GM06990 (cell line): ENCODE results near the gene BCL11B.
"Not testable (repeated sequence)": the region's sequence is repeated elsewhere in the genome, so short reads cannot be mapped to it uniquely, and the experiment has no call there.

Experiments
- DNase-seq: peaks from one replicate; pipeline ENCODE4 v3.0.0-alpha.2; 2011; ENCODE audit not compliant: insufficient read length; ENCODE audit errors: extremely low read depth
- H3K27me3 ChIP-seq: replicated peaks from 2 replicates; pipeline ENCODE4 v1.6.0; 2011; ENCODE audit warnings: low read length; ENCODE audit not compliant: control insufficient read depth, insufficient read depth
- H3K36me3 ChIP-seq: 2 replicates; pipeline ENCODE4 v1.5.1; 2011; ENCODE audit warnings: low read length; ENCODE audit not compliant: control insufficient read depth, insufficient read depth
- H3K4me3 ChIP-seq: replicated peaks from 2 replicates; pipeline ENCODE4 v1.5.1; 2011; ENCODE audit warnings: low read depth, mild to moderate bottlenecking, control low read depth, low read length
- TF ChIP-seq, protein P1 (sequence below): IDR thresholded peaks from 2 replicates; pipeline ENCODE4 v1.5.1; 2011; ENCODE audit warnings: low read length, control low read depth, mild to moderate bottlenecking, inconsistent platforms; ENCODE audit not compliant: insufficient read depth, poor library complexity, severe bottlenecking

Gene BCL11B

DNA sequence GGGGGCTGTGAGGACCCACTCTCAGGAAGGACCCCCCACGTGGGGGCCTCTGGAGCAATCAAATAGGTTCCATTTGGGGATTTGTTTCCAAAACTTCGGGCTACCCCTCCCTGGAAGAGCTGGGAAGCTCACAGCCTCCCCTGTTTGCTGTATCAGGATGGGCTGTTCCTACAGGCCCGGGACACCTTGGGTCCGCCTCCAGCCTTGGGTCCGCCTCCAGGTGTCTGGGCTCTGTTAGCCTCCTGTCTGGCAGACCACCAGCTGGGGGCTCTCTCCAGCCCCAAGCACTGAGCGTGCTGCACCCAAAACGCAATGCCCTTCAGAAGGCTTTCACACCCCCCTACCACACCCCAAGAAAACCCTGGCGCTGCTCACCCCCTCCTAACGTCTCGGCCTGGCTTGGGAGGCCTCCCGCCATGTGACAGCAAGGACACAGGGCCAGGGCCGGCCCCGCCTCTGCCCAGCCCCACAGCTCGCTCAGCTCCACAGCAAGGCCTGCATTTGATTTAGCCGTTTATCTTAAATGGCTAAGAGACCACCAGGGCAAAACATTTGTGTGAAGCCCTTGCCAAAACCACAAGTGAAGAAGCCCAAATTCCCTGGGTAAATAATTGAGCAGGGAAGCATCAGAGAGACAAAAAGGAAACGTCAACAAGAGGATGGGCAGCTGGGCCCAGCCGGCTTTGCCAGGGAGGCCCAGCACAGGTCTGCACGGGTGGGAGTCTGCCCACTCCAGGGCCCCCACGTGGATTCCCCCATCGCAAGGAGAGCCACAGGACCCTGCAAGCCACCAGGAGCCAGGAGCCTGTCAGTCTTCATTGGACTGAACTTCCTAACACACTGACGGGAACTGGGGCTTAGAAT is 39.9 kb downstream of the BCL11B start:
- H3K36me3 ChIP-seq = no peaks in the 10 kb centered on the region
- DNase-seq = no peak
- TF ChIP-seq, protein P1, sequence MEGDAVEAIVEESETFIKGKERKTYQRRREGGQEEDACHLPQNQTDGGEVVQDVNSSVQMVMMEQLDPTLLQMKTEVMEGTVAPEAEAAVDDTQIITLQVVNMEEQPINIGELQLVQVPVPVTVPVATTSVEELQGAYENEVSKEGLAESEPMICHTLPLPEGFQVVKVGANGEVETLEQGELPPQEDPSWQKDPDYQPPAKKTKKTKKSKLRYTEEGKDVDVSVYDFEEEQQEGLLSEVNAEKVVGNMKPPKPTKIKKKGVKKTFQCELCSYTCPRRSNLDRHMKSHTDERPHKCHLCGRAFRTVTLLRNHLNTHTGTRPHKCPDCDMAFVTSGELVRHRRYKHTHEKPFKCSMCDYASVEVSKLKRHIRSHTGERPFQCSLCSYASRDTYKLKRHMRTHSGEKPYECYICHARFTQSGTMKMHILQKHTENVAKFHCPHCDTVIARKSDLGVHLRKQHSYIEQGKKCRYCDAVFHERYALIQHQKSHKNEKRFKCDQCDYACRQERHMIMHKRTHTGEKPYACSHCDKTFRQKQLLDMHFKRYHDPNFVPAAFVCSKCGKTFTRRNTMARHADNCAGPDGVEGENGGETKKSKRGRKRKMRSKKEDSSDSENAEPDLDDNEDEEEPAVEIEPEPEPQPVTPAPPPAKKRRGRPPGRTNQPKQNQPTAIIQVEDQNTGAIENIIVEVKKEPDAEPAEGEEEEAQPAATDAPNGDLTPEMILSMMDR = no peak

DNA sequence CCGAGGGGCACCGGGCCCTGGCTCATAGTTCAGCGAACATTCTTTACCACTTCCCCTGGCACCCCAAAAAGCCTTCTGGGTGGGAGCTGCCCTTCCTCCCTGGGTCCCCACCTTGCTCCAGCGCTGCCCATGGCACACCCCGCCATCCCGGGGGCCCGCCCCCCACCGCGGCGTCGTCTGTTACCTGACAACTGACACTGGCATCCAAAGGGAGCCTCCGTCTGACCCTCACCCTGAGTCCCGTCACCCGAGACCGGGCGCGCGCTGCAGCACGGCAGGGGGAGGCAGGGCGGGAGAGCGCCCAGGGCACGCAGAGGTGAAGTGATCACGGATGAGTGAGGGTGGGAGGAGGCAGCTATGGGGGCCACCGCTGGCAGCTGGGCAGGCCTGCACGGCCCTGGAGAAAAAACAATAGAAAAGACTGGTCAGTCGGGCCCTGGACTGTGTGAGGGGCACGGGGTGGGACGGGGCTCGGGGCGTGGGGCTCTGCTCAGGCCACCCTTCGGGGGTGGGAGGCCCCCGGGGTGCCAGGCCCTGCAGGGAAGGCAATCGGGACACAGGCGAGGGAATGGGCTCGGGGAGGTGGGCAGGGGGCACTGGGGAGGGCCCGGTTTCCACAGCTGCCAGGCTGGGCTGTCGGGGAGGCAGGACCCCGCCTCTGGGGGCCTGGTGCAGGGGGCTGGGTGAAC is 40.7 kb downstream of the BCL11B start:
- Histone ChIP-seq H3K36me3 (no peaks in the 10 kb centered on the region), H3K4me3 (no peak overlapping the region), H3K27me3 (no peaks in the 10 kb centered on the region)
- no peak for DNase-seq
- TF ChIP-seq, protein P1 = no peak

More for the DNA sequence above, 39.9 kb downstream of the BCL11B start:
- H3K4me3 ChIP-seq = no peak overlapping the region
- no peaks in the 10 kb centered on the region for H3K27me3 ChIP-seq

DNA sequence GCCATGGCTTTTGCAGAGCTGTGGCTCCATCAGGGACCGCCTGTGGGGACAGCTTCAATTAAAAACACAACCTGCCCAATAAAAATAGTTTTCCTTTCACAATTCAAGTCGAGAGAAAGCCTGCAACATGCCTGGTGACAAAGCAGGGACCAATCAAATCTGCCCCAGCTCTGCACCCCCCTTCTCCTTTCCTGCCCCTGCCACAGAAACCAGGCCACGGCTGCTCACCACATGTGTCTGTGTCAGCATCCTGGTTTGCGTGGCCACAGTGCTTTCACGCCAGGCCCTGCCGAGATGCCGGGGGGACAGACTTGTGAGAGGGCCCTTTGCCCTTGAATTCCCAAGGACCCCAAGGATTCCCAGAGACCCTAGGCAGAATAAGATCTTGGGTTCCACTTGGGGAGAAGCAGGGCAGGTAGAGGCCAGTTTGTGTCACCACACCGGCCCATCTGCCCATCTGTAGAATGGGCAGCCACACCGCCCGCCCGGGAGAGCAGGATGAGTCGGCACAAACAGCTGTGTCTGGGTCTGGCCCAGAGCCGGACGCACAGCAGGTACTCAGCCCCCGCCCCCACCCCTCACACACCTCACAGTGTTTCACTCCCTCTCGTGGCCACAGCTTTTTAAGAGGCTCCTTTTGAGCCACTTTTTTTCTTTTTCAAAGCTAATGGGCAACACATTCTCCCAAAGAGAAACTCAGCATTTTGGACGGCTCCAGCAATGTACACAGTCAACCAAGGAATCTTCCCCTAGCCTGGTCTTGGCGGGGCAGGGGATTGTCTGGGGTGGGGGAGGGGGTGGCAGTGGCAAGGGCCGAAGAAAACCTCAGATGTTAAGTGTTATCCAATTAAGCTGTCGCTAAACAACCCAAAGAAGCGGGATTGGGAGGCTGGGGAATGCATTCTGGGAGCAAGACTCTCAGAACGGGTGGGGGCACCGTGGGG is 41.5 kb downstream of the BCL11B start:
- H3K27me3 ChIP-seq = no peaks in the 10 kb centered on the region
- no peaks in the 10 kb centered on the region for H3K36me3 ChIP-seq
- no peak for DNase-seq
- H3K4me3 ChIP-seq = no peak overlapping the region
- TF ChIP-seq, protein P1 = no peak

DNA sequence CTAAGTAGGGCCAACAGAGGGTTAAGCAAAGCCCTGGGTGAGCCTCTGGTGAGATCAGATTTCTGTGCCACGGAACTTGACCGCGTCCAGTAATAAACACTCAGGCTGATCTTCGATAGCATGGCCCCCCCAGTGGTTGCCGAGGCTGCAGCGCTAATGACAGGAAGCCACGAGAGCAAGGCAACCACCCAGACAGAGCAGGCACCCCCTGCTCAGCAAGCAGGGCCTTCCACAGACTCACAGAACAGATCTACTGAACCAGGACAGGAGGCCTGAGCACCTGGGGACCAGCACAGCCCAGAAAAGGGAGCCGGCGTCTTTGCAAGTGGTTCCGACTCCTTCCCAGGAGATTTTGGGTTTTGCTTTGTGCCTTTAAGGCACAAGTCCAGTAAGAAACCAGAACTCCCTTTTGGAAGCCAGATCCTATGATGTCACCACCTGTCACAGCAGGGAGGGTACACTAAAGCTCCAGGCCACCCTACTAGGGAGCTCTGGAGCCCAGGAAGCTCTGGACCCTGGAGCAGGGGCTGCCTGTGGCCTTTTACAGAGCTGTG is 42.3 kb downstream of the BCL11B start:
- Histone ChIP-seq H3K4me3 (no peak overlapping the region), H3K36me3 (no peaks in the 10 kb centered on the region), H3K27me3 (no peaks in the 10 kb centered on the region)
- DNase-seq = no peak
- TF ChIP-seq, protein P1 = no peak

DNA sequence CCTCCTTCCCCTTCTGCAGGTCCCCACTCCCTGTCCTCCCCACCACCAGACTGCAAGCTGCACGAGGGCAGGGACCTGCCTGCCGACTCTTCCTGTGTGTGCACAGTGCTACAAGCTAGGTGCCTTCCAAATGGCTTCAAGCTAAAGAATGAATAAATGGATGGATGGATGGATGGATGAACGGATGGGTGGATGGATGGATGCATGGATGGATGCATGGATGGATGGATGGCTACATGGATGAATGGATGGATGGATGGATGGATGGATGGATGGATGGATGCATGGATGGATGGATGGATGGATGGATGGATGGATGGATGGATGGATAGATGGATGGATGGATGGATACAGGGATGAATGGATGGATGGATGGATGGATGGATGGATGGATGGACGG is 43.2 kb downstream of the BCL11B start:
- DNase-seq, H3K36me3 ChIP-seq, H3K27me3 ChIP-seq, H3K4me3 ChIP-seq: not testable (repeated sequence)
